Measurements from ENCODE around the gene KCNIP3. TPM values are rescaled to one million over a fixed set of nuclear protein-coding genes. Genes with fewer than 3 reads are reported as not detected.

Gene KCNIP3
- total RNA-seq, 2 donors from 2014 or later: 4.0 to 5.9 TPM

- Histone ChIP-seq H3K27me3 (no peaks in the 10 kb centered on the region), H3K4me1 (no peaks in the 10 kb centered on the region), H3K27ac (no peak overlapping the region), H3K36me3 (no peaks in the 10 kb centered on the region), H3K4me3 (no peak overlapping the region), H3K9me3 (no peaks in the 10 kb centered on the region)
- TF ChIP-seq CTCF (IDR thresholded peaks at IDR 0.05): no peak
- DNase-seq (ENCODE audit: low spot score): no peak
Measured at GRCh38 chr2:95317123-95317500, 20.0 kb downstream of the KCNIP3 start.

- no peaks in the 10 kb centered on the region for H3K4me1 ChIP-seq
- H3K9me3 ChIP-seq: no peaks in the 10 kb centered on the region
- no peak overlapping the region for H3K27ac ChIP-seq
- no peaks in the 10 kb centered on the region for H3K27me3 ChIP-seq
- H3K36me3 ChIP-seq: no peaks in the 10 kb centered on the region
- DNase-seq (ENCODE audit: low spot score): no peak
- TF ChIP-seq CTCF (IDR thresholded peaks at IDR 0.05): no peak
- H3K4me3 ChIP-seq: no peak overlapping the region
Measured at GRCh38 chr2:95317665-95318425, 20.7 kb downstream of the KCNIP3 start.

- Histone ChIP-seq H3K9me3 (no peaks in the 10 kb centered on the region), H3K27ac (no peak overlapping the region), H3K27me3 (no peaks in the 10 kb centered on the region), H3K4me3 (no peak overlapping the region), H3K36me3 (no peaks in the 10 kb centered on the region), H3K4me1 (no peaks in the 10 kb centered on the region)
- no peak for TF ChIP-seq CTCF (IDR thresholded peaks at IDR 0.05)
- DNase-seq (ENCODE audit: low spot score): no peak
Measured at GRCh38 chr2:95318431-95319220, 21.5 kb downstream of the KCNIP3 start.

GRCh38 chr2:95319481-95320343 lies 22.6 kb downstream of the KCNIP3 start:
- Histone ChIP-seq H3K4me1 (no peaks in the 10 kb centered on the region), H3K27me3 (no peaks in the 10 kb centered on the region), H3K36me3 (no peaks in the 10 kb centered on the region), H3K9me3 (no peaks in the 10 kb centered on the region), H3K27ac (no peak overlapping the region), H3K4me3 (no peak overlapping the region)
- no peak for TF ChIP-seq CTCF (IDR thresholded peaks at IDR 0.05)
- DNase-seq (ENCODE audit: low spot score): no peak

- no peak overlapping the region for H3K4me3 ChIP-seq
- no peak overlapping the region for H3K27ac ChIP-seq
- H3K9me3 ChIP-seq: no peaks in the 10 kb centered on the region
- no peaks in the 10 kb centered on the region for H3K27me3 ChIP-seq
- DNase-seq (ENCODE audit: low spot score): no peak
- H3K4me1 ChIP-seq: no peaks in the 10 kb centered on the region
- no peaks in the 10 kb centered on the region for H3K36me3 ChIP-seq
- no peak for TF ChIP-seq CTCF (IDR thresholded peaks at IDR 0.05)
Measured at GRCh38 chr2:95320344-95320712, 23.2 kb downstream of the KCNIP3 start.
